GM21381 (cell line): ENCODE measurements around the gene USP32.

ENCODE experiments used
- ATAC-seq: cut with Tn5 transposase; IDR thresholded peaks from one replicate; pipeline ENCODE4 v1.9.1; 2021; ENCODE audit warnings: mild to moderate bottlenecking, moderate library complexity; ENCODE audit not compliant: unreplicated experiment

Gene USP32

DNA sequence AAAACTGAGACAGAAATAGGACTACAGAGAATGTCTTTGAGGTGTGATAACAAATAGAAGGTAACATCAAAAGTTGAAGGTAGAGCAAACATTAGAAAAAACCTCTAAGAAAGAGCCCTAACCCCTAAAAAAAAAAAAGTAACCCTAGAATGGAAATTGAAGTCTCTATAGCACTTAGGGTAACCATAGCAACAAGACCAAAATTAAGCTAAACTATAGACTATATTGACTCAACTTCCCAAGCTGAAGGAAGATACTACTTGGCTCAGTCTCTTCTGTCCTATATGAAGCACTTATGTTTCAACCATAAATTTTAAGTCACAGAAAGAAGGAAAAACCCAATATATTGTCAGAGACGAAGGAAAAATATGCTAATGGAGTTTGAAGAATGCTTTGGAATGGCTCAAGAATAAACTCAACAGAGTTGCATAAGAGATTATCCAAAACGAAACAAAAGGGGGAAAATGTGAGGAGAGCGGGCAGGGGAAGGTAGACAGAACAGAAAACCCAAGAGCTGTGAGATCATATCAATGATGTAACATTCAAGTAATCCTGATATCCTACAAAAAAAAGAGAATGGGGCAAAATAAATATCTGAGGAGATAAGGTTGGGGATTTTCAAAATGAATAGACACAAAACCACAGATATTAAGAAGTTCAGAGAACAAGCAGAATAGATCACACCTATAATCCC, 88.4 kb downstream of the USP32 start:
- ATAC-seq = no peak

DNA sequence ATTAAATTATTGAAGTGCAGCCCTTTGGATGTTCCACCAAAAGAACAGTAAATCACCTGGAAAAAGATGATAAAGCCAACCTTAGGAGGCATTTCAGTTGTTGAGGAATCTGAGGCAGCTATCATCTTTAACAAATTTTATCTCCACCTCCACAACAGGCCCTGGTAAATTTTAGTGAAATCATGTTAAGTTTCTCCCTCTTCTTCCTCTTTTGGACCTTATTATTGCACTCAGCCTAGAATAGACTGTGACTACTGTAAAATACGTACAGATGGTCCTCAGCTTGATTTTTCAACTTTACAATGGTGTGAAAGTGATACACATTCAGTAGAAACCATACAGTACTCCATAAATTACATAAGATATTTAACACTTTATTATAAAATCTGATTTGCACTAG, 90.3 kb downstream of the USP32 start:
- ATAC-seq = no peak

GRCh38 chr17:60300949-60301348, 91.0 kb downstream of the USP32 start:
- ATAC-seq = no peak

GRCh38 chr17:60300011-60300410, 91.9 kb downstream of the USP32 start:
- no peak for ATAC-seq

DNA sequence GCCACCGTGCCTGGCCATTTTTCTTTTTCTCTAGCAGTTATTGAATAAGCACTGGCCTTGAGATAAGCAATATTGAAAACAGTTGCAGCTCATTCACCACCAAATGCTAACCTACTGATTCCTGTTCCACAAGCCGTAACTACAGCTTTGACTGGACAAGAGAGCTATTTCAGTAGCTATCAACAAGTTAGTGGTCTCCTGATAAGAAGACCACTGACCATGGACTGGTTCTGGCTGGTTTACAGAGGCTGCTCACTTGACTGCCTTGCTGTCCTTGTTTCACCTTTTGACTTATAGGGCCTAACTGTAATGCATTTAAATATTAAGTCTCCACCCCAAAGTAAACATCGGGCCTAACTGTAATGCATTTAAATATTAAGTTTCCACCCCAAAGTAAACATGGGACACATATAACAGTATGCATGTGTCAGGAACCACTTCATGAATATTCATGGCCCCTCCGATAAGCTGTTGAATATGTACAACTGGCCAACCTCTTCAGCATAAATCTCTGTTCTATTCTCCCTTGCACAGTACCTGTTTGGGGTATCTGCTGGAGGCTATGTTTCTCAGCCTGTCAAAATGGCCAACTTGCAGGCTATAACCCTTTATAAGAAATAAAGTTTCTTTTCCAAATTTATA, 94.1 kb downstream of the USP32 start:
- ATAC-seq = no peak

GRCh38 chr17:60296177-60296576, 95.8 kb downstream of the USP32 start:
- no peak for ATAC-seq

DNA sequence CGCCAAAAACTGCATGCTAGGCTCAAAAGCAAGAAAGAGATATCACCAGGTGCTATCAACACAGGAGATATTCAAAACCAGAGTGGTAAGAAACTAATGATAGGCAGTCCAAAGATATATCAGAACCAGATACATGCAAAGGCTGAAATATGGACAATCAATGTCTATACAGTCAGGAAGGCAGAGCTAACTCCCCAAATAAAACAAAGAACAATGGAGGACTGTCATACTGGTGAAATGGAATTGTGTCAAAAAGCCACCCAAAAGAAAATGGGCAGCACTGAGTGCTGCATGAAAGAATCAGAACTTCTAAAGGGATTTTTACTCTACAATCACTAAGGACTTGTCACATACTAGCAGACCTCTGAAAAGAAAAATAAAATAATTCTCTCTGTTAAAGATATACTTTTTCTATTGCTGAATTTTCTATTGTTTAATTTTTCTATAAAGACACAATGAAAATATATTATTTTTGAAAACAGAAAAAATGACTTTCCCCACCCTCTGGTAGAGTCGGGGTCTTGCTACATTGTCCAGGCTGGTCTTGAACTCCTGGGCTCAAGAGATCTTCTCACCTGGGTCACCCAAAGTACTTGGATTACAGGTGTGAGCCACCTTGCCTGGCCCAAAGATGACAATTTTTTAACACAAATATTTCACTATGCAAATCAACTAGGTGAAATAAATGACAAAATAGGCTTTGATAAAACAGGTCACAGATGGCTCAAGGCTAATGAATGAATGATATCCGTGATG, 98.2 kb downstream of the USP32 start:
- no peak for ATAC-seq

DNA sequence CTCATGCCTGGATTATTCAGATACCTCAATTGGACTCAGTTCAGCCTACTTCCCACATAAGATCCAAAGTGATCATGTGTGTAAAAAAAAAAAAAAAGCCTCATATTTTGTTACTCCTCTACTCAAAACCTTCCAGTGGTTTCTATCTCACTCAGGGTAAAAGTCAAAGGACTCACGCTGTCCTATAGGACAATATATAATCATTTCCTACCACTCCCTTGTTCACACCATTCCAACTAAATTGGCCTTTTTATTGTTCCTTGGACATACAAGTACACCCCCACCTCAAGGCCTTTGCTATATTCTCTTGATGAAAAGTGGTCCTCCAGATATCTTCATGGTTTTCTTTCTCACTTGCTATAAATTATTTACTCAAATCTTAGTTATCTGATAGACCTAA, 99.2 kb downstream of the USP32 start:
- ATAC-seq = no peak

DNA sequence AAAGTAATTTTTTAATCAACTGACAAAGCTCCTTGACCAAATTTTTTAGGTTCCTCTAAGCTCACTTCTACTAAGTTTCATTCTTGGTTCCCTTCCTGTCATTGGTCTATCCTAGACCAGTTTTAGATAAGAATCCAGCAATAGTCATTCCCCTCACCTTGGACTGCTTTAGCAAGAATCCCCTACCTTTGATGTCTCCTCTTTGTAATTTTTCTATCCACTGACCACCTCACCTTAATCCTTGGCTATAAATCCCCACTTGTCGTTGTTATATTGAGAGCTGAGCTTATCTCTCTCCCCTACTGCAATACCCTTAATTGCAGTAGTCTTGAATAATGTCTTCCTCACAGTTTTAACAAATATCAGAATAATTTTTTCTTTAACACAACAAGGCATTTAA, 107.2 kb downstream of the USP32 start:
- ATAC-seq = no peak

GRCh38 chr17:60283816-60284215, 108.1 kb downstream of the USP32 start:
- no peak for ATAC-seq

GRCh38 chr17:60280673-60281072, 111.3 kb downstream of the USP32 start:
- no peak for ATAC-seq

GRCh38 chr17:60278237-60278636, 113.7 kb downstream of the USP32 start:
- no peak for ATAC-seq

DNA sequence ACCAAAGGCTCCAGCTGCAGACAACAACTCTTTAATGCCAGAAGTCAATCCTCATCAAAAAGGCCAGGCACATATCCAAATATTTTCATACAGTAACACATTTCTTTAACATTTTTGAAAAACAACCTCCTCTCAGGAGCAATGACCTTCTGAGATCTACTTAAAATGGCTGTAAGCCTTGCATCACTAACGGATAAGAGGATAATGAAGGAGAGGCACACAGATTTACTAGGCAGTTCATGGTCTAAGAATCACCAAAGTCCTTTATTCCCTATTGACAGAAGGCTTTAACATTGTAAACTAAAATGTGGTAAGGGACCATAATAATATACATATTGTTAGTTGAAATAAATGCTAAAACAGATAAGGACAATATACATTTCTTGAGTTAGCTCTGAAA, 114.7 kb downstream of the USP32 start:
- ATAC-seq = no peak

DNA sequence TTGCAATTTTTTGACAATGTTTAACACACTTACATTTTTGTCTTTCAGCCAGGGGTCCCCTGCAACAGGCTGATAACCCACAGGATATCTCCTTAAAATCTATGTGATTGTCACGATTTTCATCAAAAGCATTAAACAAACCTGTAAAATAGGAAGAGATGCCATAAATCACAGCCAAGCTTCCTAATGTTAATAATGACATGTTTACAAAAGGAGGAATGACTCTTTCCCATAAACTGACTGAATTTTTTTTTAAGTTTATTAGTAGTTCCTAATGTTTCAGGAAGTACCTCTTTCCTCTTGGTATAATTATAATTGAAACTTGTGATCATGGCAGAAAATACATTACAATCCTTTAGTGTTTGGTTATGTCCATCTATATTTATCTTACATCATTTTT, 122.5 kb downstream of the USP32 start:
- no peak for ATAC-seq

DNA sequence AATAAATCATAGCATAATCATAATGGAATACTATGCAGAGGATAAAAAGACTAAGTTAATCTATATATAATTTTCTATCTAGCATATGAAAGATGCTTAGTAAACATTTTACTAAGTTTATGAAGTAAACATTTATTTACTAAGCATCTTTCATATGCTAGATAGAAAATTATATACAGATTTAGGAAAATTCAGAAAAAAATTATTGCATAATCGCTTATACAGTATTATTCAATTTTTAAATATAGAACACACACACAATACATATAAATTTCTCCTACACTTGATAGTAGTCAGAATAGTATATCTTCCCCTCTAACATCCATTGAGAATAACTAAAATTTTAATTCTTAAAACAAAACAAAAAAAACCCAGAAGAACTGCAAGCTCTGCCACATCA, 131.4 kb downstream of the USP32 start:
- ATAC-seq = no peak

GRCh38 chr17:60258313-60258712, 133.6 kb downstream of the USP32 start:
- ATAC-seq = no peak

GRCh38 chr17:60256174-60256573, 135.8 kb downstream of the USP32 start:
- ATAC-seq = no peak

DNA sequence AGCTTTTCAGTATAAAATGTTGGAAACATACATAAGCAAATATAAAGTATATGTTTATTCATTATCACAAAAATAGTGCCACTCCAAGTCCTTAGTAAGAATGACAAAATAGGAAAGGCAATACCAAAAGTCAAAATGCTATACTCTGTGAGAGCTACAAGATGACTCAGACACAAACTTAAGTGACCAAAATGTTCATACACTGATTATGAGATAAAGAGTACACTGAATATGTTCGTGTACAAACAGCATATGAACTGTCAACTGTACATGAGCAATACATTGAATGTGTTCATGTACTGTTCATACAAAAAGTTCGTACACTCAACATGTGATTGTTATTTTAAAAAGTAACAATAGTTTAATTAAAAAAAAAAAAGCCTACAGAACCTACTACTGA, 138.9 kb downstream of the USP32 start:
- no peak for ATAC-seq

- ATAC-seq = no peak
Observed at GRCh38 chr17:60252459-60252858, 139.5 kb downstream of the USP32 start.

DNA sequence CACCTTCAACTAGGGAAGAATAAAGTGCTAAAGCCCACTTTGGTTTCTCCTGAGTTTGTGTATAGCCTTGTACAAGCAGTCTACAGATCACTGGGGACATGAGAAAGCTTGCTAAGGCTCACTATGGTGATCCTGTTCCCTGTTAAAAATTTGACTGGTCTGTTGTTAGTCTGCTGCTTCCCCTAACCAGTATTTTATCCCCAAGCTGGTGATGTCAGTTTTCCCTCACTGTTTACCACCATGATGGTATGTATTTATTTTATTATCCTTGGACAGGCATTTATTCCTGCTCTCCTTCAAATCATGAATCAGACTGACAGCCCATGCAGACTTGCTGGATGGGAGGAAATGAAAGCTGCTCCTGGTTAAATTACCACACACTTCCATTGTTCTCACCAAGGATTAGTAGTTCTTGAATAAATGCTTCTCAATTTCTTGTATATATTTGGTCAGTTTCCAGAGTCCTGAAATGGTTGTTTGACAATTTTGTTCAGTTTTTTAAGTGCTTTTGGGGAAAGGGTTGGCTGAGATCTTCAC, 142.6 kb downstream of the USP32 start:
- ATAC-seq = no peak

DNA sequence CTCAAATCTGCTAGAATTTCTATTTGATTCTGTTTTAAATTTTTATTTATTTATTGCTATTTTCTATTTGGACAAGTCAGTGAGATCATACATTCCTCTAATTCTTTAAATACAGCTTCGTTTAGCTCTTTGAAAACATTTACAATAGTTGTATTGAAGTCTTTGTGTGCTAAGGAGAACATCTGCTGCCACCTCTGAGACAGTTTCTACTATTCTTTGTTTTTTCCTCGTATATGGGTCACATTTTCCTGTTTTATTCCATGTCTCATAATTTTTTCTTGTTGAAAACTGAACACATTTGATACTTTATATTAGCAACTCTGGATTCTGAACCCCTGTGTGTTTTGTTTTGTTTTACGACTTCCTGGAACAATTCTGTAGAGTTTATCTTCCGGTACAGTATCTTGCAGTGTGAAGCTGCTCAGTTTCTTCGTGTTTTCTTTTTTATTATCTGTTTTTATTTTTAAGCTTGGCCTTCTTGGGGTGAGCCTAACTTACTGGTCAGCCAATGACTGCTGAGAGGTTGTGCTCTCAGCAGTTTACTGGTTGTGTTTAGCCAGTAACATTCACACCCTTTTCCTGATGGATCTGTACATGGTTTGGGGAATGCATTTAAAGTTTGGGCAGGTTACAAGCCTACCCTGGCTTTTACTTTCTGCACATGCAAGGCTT, 143.2 kb downstream of the USP32 start:
- no peak for ATAC-seq
